GM18870 (cell line): ENCODE results near the gene PIM2.
"Not testable (repeated sequence)": the region's sequence is repeated elsewhere in the genome, so short reads cannot be mapped to it uniquely, and the experiment has no call there.

Experiments
- ATAC-seq: cut with Tn5 transposase; IDR thresholded peaks from one replicate; pipeline ENCODE4 v1.9.1; 2021; ENCODE audit warnings: moderate library complexity; ENCODE audit not compliant: unreplicated experiment

PIM2 gene

DNA sequence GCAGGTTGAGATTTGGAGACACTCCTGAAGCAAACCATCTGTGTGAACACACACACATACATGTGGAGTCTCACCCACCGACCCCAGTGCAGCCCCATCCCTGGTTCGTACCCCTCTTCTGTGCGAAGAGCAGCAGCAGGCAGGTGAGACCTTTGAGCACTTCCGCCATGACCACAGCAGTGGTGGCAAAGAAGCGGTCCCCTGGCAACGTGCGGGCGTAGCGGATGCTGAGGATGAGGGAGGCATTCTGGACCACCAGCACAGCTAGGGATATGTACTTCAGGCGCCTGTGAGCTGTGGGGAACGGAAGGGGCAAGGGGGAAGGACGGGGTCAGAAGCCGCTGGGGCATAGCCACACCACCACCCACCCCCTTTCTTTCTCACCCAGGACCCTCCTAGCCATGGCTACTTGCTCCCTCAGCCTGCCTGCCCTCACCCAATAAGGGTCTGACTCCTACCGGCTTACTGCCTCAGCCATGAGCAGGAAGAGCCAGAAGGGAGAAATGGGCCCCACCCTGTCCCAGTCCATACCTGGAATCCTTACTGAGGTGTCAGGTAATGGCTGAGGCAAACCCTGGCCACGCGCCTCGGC lies 9.0 kb downstream of the PIM2 start:
- no peak for ATAC-seq

DNA sequence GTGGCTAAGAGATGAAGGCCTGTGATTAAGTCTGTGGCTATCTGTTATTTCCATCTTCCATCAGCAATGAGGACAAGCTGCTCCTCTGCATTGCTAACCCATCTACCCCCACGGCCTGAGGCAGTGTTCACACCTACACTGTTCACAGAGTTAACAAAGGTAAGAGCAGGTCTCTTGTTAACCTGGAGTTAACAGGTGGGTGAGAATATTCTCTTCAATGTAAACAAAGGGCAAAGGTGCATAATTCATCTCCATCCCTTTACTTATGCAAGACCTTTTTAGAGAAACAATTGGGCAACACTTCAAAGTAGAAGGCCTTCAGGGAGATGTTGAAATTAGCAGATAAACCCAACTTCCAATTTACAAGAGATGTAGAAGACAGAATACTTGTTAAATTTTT lies 10.2 kb downstream of the PIM2 start:
- ATAC-seq, result no peak

DNA sequence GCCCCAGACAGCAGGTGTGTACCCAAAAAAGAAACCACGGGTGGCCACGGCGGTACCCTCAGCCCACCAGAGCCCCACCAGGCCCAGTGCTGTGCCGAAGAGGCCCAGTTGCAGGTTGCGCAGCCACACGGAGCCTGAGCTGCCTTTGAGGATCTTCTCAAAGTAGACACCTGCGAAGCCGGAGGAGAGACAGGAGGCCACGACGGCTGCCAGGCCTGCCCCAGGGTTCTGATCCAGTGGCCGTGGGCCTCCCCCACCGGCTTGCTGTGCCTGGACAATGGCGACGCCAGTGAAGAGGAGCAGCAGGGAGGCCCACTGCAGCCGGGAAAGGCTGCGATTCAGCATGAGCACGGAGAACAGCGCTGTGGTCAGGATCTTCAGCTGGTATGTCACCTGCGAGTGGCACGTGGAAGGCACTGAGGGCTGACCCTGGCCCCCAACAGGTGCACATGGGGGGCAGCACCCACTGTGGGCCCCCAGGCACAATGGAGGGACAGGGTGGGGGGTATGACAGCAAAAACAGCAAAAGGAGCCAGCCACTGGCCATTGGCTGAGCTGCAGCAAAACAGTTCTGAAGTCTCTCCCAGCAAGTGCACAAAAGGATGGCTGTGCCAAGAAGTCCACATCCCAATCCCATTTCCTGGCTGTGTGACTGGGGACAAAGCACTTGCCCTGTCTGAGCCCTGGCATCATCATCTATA lies 13.6 kb downstream of the PIM2 start:
- ATAC-seq, result no peak

DNA sequence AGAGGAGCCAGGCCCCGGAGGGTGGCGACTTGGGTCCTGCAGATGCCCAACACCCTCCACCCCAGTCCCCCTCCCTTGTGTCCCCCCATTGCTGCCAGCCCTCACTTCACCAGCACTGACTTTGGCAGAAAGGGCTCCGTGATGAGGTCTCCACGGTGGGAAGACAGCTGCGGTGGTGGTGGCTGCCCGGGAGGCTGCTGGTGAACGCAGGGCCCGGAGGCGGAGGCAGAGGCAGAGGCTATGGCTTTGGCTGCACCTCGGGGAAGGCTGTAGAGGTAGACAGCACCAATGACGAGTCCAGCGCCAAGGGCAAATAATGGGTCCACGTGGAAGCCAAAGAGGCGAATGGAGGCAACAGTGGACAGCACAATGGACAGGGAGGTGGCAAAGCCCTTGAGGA lies 14.2 kb downstream of the PIM2 start:
- ATAC-seq, result no peak

DNA sequence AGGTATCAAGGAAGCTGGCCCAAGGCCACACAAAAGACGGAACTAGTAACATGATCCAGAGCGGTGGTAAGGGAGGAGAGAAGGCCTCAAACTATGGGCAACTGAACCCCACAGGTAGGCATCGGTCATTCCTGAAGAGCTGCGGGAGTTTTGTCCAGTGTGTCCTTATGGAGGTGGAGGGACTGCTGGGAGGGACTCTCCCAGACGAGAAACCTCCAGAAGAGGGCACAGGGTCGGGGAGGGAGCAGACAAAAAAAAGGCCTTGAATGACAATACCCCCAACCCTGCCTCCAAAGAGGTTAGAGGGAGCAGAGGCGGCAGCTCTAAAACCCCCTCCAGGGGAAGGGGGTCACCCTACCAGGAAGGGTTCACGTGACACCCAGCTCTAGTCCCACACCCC lies 14.6 kb downstream of the PIM2 start:
- no peak for ATAC-seq

DNA sequence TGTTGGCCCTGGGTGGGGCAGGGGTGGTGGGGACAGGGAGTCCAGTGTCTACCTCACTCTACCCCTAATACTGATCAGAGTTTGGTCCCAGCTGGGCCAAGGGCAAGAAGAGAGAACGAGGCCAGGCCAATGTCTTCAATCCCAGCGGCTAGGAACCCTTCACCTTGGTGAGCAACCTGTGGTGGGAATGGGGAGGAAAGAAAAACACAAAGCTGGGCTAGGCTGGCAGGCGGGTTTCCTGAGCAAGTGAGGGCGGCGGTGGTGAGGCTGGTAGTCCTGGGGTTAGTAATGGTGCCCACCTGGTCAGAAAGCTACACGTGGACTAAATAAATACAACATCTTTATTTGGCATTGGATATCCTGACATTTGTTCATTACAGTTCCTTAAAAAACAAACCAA lies 15.5 kb downstream of the PIM2 start:
- ATAC-seq, result no peak

DNA sequence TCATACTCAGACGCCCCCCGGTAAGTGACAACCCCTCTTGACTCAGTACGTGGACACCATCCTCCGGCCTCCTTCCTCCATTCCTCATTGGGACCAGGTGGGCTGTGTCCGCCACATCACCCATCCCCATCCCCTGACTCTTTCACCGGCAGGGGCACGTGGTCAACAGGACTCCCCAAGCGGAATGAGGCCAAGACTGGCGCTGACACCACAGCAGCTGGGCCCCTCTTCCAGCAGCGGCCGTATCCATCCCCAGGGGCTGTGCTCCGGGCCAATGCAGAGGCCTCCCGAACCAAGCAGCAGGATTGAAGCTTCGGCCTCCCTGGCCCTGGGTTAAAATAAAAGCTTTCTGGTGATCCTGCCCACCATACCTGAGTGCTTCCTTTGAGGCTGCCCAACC lies 16.0 kb downstream of the PIM2 start:
- no peak for ATAC-seq

DNA sequence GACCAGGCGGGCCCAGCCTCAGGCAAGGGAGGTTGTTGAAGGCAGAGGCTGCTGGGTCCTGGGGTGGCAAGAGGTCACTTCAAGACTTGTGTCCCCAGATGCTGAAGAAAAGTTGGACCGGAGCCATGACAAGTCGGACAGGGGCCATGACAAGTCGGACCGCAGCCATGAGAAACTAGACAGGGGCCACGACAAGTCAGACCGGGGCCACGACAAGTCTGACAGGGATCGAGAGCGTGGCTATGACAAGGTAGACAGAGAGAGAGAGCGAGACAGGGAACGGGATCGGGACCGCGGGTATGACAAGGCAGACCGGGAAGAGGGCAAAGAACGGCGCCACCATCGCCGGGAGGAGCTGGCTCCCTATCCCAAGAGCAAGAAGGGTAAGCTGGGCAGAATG lies 16.7 kb downstream of the PIM2 start:
- no peak for ATAC-seq

DNA sequence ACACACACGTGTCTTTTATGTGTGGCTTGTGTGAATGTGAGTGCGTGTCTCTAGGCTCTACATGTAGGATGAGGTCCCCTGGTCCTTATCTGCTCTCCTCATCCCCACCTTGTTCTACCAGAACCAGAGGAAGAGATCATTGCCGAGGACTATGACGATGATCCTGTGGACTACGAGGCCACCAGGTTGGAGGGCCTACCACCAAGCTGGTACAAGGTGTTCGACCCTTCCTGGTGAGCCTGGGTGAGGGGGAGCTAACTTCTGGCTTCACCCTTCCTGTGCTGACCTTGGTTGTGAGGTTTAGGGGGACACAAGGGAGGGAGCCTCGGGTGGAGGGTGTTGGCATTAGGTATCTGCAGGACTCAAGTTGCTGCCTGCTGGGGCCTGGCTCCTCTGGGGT lies 17.8 kb downstream of the PIM2 start:
- ATAC-seq, result no peak

DNA sequence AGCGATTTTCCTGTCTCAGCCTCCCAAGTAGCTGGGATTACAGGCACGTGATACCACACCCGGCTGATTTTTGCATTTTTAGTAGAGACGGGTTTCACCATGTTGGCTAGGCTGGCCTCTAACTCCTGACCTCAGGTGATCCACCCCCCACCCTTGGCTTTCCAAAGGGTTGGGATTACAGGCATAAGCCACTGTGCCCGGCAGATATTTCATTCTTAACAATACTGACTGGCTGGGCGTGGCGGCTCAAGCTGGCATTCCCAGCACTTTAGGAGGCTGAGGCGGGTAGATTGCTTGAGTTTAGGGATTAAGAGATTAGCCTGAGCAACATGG lies 19.8 kb downstream of the PIM2 start:
- ATAC-seq, result no peak

DNA sequence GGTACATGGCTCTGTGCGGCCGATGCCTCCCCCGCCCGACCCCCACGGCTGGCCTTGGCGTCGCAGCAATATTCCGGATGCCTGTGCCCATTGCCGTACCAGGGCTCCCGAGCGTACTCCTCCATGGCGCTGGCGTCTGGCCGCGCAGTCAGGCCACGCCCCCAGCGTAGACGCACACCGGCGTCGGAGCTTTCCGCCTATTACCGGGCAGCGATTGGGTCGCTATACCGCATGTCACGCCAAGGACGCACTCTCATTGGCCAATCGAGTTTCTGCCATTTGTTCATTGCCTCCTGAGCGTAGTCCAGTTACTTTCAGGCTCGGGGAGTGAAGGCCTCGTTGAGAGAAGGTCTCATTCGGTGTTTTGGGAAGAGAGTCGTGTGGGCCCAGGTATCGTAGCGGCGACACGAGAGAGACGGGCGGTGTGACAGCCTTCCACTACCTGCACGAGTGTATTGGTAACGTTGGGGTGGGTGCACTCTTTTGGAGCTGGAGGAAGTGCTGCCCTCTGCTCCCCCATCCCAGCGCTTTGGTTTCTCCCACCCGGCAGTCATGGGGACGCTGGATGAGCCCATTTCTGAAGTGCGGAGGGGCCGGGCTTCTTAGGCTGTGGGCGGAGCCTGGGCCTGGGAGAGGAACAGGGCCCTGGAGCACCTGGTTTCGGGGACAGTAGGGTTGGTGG lies 21.1 kb downstream of the PIM2 start, which contains the start of the genes PQBP1 and TIMM17B:
PQBP1 (plus strand) TSS at position 306 of the 682 bp plus-strand sequence. CDS start 580 bp downstream, outside the sequence.
TIMM17B (minus strand) TSS at position 144 of the 682 bp plus-strand sequence; CDS start at position 125, 19 bp downstream.
- peak; percentile 85 for ATAC-seq

DNA sequence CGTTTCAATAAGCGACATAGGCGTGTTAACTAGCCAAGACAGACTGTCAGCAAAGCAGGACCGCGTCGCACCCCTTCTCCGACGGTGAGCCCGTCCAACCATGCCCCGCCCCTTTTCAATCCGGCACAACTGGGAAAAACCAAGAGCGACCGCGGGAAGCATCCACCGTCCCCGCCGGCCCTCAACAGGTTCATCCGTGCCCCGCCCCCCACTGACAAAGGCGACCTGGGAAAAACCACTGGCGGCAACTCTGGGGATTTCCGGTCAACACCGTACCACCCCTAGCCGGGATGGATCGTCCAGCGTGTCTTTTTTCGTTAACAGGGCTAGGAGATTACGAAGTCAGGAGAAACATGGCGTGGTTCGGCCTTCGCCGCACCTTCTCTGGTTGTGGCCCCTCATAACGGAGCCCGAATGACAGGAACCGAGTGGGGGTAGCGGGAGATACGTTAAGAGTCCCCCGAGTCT lies 21.6 kb downstream of the PIM2 start:
- ATAC-seq, result no peak

DNA sequence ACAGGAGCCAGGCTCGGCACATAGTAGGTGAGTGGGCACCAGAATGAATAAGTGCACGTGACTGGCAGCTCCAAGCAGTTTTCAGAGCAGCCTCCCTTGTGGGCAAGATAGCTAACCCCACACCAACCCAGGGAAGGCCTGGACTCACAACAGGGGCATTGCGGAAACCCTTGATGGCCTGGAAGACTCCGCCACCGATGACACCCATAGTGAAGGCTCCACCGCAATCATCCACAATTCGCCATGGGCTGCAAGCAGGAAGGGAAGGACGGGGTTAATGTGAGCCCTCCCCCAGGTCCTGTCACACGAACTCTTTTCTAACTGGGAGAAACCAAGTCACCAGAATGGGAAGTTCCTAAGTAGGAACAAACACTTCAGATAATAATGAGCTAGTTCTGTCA lies 22.2 kb downstream of the PIM2 start:
- ATAC-seq, result no peak

DNA sequence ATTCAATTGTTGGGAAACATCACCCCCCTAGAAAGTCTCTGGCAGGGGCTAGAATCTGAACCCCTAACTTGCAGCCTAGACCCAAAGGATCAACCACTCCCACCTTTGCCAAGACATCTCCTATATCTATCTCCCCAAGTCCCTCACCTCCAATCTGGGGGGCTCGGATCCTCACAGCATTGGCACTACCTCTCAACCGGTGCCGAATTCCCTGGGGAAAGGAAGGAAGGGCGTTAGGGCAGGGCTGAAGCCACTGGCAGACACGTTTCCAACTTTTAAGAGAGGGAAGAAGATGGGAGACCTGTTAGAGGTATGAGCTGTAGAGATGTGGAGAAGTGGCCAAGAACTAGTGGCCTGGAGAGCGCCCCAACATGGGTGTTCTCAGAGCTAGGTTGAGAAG lies 23.9 kb downstream of the PIM2 start:
- ATAC-seq, result no peak

DNA sequence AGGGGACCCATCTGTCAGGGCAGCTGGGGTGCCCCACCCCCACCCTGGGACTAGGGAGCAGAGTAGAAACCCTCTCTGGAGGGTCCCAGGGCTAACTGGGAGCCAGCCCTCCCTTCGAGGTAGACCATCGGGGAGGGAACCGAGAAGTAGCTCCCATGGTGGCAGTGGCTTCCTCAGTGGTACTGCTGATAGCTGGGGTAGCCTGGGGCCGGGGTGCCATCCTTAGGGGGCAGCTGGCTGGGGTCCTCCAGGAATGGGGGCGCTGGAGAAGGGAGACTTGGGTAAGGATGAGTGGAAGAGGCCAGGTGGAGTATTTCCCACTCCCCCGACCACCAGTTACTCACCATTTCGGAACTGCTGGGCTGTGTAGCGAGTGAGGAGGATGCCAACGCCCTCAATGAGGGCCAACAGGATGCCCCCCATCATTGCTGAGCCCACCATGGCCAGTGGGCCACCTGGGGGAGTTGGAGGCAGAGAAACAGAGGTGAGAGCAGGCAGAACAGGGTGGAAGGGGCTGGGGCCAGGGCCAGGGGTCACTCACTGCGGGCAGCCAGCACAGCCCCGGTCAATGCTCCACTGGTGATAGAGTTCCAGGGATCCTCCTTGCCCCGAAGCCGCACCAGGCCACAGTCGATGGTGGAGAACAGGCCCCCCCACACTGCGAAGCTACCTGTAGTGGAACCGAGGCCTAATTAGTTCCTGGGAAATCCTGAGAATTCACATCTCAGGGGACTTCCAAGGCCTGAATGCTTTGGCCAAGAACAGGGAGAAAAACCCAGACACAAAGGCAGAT lies 25.1 kb downstream of the PIM2 start:
- no peak for ATAC-seq

DNA sequence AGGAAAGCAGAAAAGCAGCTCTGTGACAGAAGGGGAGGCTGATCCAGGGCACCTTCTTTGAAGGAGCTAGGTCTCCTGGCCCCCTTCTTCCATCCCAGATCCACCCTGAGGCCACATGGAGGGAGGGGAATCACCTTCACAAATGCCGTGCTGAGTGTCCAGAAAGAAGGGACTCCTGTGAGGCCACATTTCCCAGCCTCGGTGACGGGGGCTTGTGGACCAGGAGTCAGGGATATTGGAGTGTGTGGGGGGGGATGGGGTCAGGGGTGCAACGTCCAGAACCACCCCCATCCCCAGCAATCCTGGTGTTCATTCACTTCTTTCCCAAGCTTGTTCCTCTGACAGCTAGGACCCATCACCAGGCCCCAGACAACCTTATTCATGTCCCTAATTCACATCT lies 25.9 kb downstream of the PIM2 start:
- no peak for ATAC-seq

DNA sequence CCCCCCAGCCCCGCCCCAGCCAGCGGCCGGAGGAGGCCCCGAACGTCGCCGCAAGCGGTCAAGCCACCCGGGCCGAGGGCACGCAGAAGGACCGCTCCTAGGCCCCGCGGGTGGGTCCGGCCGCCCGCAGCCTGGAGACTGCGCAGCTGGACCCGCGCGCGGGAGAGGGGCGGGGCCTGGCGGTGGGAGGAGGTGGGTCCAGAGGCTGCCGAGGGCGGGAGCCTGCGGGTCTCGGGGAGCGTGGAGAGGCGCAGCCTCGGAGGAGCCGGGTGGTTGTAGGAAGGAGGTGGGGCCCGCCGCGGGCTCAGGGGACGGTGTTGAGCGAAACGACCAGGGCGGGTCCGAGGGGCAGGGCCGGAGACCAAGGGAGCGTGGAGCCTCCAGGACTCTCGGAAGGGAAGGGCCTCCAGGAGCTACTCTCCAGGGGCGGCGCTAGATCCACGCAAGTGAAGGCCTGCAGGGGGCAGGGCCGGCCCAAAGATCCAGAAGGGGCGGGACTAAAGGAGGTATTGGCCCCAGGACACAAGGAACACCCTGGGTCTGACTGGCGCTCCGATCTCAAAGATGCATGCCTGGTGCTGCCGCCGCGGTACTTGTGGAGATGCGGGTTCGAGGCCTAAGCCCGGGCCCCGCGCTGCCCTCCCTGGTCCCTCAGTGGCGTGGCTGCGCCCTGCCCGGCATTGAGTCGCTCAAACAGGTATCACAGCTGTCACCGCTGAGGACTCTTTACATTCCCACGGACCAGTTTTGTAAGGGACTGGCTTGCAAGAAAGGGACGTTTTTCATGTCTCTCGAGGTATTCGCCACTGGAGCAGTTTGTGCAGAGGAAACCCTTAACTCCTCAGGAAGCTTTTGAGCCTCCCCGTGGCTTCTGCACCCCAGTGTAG lies 27.2 kb downstream of the PIM2 start:
- ATAC-seq, result peak; percentile 69

DNA sequence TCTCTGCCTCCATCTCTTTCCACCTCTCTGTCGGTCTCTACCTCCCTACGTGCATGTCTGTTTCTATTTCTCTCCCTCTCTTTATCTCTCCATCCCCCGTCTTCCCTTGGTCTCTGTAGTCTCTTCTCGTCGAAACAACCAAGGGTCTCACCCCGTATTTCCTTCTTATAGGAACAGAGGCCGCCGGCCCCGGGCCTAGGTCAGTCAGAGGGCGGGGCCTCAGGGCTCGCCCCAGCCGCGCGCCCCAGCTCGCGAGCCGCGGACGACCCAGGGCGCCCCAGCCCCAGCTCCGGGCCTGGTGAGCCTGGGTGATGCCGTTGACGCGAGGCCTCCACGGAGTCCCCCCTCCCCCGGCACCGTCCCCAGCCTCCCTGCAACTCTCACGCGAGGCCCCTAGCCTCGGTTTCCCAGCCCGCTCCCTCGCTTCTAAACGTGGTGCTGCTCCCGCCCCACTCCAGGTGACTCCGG lies 27.9 kb downstream of the PIM2 start:
- peak; percentile 21 for ATAC-seq

DNA sequence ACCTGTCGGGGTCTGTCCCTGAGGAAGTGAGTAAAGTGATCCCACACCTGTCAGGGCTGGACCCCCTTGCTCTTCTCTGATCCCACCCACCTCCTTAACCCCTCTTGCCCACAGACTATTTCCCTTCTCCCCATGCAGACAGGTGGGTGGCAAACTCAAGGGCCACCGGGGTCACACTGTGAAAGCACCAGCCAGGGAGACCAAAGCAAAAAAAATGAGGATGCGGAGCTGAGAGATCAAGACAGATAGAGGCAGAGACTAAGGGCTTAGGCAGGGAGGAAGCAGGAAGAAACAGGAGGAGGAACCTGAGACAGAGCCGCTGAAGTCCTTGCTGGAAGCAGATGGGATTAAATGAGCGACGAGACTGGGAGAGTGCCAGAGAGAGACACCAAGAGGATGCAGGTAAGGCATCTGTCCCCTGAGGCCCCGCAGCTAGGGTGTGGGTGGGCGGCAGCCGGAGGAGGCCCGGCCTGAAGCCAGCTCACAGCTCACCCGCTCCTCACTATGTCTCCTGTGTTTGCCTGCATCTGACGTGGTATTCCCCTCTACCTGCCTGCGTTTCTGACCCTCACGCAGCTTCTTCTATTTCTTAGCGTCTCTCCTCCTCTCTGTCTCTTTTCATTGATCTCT lies 28.4 kb downstream of the PIM2 start:
- ATAC-seq, result no peak

DNA sequence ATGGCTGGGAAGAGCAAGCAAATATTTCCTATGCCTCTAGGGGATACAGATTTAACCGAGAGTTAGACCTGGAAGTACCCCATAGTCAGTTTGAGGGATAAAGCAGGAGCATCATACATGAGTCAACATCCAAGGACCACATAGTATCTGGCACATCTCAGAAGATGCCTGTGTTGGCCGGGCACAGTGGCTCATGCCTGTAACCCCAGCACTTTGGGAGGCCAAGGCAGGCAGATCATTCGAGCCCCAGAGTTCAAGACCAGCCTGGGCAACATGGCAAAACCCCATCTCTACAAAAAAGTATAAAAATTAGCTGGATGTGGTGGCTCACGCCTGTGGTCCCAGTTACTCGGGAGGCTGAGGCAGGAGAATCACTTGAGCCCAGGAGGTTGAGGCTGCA lies 32.2 kb downstream of the PIM2 start:
- not testable (repeated sequence) for ATAC-seq
